ENCODE results near the gene PARD3B. TPM values are rescaled to one million over a fixed set of nuclear protein-coding genes. Genes with fewer than 3 reads are reported as not detected.

The PARD3B gene
- total RNA-seq, 1 donor from 2014 or later: 23.8 TPM

DNA sequence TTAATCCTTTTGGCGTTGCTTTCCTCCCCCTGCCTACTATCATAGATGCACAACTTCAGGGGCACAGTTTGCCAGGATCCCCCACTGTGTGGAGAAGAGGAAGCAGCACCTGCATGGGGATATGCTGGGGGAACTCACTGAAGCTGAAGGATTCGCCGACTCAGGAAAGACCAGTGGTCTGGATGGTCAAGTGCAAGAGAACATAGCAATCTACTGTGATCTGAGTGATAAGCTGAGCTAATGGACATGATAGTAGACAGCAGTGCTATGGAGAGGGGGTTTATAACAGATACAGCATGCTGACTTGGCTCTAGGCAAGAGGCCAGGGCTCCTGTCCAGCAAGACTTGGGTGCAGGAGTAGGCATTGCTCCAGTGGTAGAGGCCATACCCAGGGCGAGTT is 1012.6 kb downstream of the PARD3B start:
- H3K9me3 ChIP-seq: no peaks in the 10 kb centered on the region
- no peak overlapping the region for H3K4me3 ChIP-seq
- DNase-seq (no peak), ATAC-seq (no peak)
- H3K36me3 ChIP-seq: no peaks in the 10 kb centered on the region
- intact Hi-C loops (cut with DNase I): no loop called here
- TF ChIP-seq, protein P1, sequence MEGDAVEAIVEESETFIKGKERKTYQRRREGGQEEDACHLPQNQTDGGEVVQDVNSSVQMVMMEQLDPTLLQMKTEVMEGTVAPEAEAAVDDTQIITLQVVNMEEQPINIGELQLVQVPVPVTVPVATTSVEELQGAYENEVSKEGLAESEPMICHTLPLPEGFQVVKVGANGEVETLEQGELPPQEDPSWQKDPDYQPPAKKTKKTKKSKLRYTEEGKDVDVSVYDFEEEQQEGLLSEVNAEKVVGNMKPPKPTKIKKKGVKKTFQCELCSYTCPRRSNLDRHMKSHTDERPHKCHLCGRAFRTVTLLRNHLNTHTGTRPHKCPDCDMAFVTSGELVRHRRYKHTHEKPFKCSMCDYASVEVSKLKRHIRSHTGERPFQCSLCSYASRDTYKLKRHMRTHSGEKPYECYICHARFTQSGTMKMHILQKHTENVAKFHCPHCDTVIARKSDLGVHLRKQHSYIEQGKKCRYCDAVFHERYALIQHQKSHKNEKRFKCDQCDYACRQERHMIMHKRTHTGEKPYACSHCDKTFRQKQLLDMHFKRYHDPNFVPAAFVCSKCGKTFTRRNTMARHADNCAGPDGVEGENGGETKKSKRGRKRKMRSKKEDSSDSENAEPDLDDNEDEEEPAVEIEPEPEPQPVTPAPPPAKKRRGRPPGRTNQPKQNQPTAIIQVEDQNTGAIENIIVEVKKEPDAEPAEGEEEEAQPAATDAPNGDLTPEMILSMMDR (IDR thresholded peaks at IDR 0.05): no peak
- no peak overlapping the region for H3K27ac ChIP-seq
- H3K4me1 ChIP-seq: no peaks in the 10 kb centered on the region
- no peaks in the 10 kb centered on the region for H3K27me3 ChIP-seq (ENCODE audit: low read depth)

DNA sequence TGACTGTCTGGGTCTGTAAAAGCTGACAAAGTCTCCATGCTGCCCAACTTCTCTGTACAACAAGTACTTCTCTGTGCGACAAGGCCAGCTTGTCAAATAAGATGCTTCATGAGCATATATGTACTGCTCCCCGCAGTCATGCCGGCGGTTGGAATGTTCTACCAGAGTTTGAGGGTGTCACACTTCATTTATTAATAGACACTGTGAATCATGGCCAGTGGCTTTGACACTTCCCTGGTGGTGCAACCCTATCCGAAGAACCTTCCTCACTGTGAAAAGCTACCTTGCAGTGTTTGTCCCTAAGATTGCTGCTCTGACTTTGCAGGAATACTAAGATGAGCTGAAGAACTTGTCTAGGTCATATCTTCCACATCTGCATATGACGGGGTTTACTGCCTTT is 1016.2 kb downstream of the PARD3B start:
- no peak for DNase-seq
- intact Hi-C loops (cut with DNase I): no loop called here
- Histone ChIP-seq H3K4me3 (no peak overlapping the region), H3K36me3 (no peaks in the 10 kb centered on the region), H3K4me1 (no peaks in the 10 kb centered on the region), H3K27ac (no peak overlapping the region), H3K27me3 (ENCODE audit: low read depth) (no peaks in the 10 kb centered on the region), H3K9me3 (no peaks in the 10 kb centered on the region)
- TF ChIP-seq, protein P1 (IDR thresholded peaks at IDR 0.05): no peak
- ATAC-seq: no peak

DNA sequence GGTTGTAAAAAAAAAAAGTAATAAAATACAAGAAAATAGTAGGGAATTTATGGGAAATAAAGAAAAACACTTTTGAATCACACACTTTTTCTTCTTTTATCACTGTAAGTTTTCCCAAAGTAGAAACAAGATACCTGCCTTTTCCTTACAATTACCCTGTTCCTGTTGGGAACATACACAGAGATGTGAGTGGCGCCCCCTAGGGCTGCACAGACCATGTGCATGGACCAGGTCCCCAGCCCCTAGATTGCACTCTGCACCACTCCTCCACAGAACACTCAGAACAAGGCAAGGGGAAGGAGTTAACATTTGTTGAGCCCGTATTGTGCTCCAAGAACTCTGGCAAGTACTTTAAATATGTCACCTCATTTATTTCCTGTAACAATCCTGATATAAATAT is 1018.4 kb downstream of the PARD3B start:
- Histone ChIP-seq H3K9me3 (no peaks in the 10 kb centered on the region), H3K27ac (no peak overlapping the region), H3K4me1 (no peaks in the 10 kb centered on the region), H3K36me3 (no peaks in the 10 kb centered on the region), H3K4me3 (no peak overlapping the region), H3K27me3 (ENCODE audit: low read depth) (no peaks in the 10 kb centered on the region)
- TF ChIP-seq, protein P1 (IDR thresholded peaks at IDR 0.05): peak; percentile 49
- DNase-seq (peak; percentile 65), ATAC-seq (no peak)
- intact Hi-C loops (cut with DNase I): no loop called here

DNA sequence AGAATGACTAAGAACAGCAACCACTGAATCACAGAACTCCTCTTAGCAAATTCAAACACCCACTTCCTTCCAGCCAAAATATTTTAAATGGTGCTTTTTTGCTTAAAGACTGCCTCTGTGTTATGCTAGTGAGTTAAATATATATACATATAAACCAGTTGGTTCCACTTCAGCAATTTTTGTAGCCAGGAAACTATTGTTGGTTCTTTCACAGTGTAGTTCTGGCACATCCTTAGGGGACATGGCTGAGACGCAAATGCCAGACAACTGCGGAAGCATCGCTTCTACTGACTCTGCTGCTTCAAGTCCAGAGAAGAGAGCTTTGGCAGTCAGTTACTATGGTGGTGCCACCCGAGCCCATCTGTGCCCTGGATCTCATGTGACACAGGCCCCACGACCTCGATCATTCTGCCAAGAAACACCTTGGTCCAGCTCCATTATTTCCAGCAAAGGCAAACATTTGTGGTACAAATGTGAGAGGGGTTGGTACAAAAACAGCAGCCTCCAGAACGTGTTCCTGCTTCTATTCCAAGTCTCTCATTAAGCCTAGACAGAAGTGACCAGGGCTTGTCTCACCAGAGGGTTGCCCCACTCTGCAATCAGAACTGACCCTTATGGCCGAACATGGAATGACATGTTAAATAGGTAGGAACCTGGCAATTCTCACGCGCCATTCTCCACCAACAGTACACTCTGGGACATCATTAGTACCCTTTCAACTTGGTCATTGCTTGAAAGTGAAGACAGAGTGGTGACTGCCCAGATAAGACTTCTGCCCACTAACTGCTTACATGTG is 1019.3 kb downstream of the PARD3B start:
- Histone ChIP-seq H3K36me3 (no peaks in the 10 kb centered on the region), H3K27me3 (ENCODE audit: low read depth) (no peaks in the 10 kb centered on the region), H3K4me3 (no peak overlapping the region), H3K4me1 (no peaks in the 10 kb centered on the region), H3K27ac (no peak overlapping the region), H3K9me3 (no peaks in the 10 kb centered on the region)
- intact Hi-C loops (cut with DNase I): no loop called here
- TF ChIP-seq, protein P1 (IDR thresholded peaks at IDR 0.05): no peak
- DNase-seq (no peak), ATAC-seq (no peak)

DNA sequence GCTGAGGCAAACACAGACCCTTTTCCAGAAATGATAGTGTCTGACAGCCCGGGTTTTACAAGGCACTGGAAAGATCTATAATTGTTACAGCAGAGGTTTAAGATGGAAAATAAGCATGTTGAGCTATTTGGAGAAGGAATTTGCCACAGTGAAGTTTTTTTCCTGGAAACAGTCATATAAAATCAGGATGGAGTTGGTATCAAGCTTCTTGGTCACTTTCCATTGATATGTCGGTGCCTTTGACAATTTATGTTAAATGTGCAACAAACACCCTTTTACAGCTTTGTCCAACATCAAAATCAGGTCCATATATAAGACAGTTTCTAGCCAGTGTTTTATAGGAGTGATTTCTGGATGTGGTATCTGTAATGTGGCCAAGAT is 1019.9 kb downstream of the PARD3B start:
- TF ChIP-seq, protein P1 (IDR thresholded peaks at IDR 0.05): no peak
- no peak overlapping the region for H3K27ac ChIP-seq
- intact Hi-C loops (cut with DNase I): no loop called here

More for the DNA sequence above, 1019.9 kb downstream of the PARD3B start:
- DNase-seq (no peak), ATAC-seq (no peak)
- Histone ChIP-seq H3K36me3 (no peaks in the 10 kb centered on the region), H3K9me3 (no peaks in the 10 kb centered on the region), H3K27me3 (ENCODE audit: low read depth) (no peaks in the 10 kb centered on the region), H3K4me3 (no peak overlapping the region), H3K4me1 (no peaks in the 10 kb centered on the region)

Measured in lower lobe of right lung (tissue), 2 donors.